OCI-LY1 (cell line): ENCODE data around the gene DNASE2.

Experiments used
- H2AFZ ChIP-seq: fragments of 200-600 bp; sonication (generic), shearing (Covaris generic); 2 replicates; pipeline ENCODE4 v1.6.0; 2014; ENCODE audit warnings: antibody characterized with exemption, mild to moderate bottlenecking, low read length
- H3F3A ChIP-seq: fragments of 200-600 bp; sonication (generic), shearing (Covaris generic); 2 replicates; pipeline ENCODE4 v1.6.0; 2014; ENCODE audit warnings: mild to moderate bottlenecking, antibody characterized with exemption, low read length, moderate library complexity; ENCODE audit not compliant: insufficient read depth
- H3K27ac ChIP-seq: fragments of 200-600 bp; sonication (generic); 2 replicates; pipeline ENCODE4 v1.5.1; 2014; ENCODE audit warnings: low read length, mixed run types, mild to moderate bottlenecking, low read depth; ENCODE audit not compliant: poor library complexity, severe bottlenecking
- H3K27me3 ChIP-seq: fragments of 200-600 bp; sonication (generic); 2 replicates; pipeline ENCODE4 v1.6.0; 2014; ENCODE audit warnings: antibody characterized with exemption, mild to moderate bottlenecking, low read length, moderate library complexity; ENCODE audit not compliant: insufficient read depth
- H3K36me3 ChIP-seq: fragments of 200-600 bp; sonication (generic); 2 replicates; pipeline ENCODE4 v1.6.1; 2014; ENCODE audit warnings: mild to moderate bottlenecking, antibody characterized with exemption, low read length, moderate library complexity, mixed read lengths; ENCODE audit not compliant: insufficient read depth
- H3K4me1 ChIP-seq: fragments of 200-600 bp; sonication (generic); 2 replicates; pipeline ENCODE4 v1.5.1; 2014; ENCODE audit warnings: mild to moderate bottlenecking, low read length, moderate library complexity; ENCODE audit not compliant: insufficient read depth, severe bottlenecking
- H3K4me2 ChIP-seq: fragments of 200-600 bp; sonication (generic), shearing (Covaris generic); 2 replicates; pipeline ENCODE4 v1.6.1; 2014; ENCODE audit warnings: low read length
- H3K4me3 ChIP-seq: fragments of 200-600 bp; sonication (generic); 2 replicates; pipeline ENCODE4 v1.5.1; 2014; ENCODE audit warnings: low read length, low read depth, mild to moderate bottlenecking, mixed read lengths; ENCODE audit not compliant: poor library complexity, severe bottlenecking
- H3K79me2 ChIP-seq: fragments of 200-600 bp; shearing (Covaris generic); 2 replicates; pipeline ENCODE4 v1.6.1; 2016; ENCODE audit warnings: mixed run types, low read length, mixed read lengths; ENCODE audit not compliant: insufficient read depth
- H3K9ac ChIP-seq: fragments of 200-600 bp; sonication (generic), shearing (Covaris generic); 2 replicates; pipeline ENCODE4 v1.6.1; 2014; ENCODE audit warnings: mild to moderate bottlenecking, low read length, mixed read lengths
- H3K9me2 ChIP-seq: fragments of 200-600 bp; sonication (generic), shearing (Covaris generic); 2 replicates; pipeline ENCODE4 v1.6.1; 2014; ENCODE audit warnings: low read depth, mild to moderate bottlenecking, low read length, mixed read lengths
- H3K9me3 ChIP-seq: fragments of 200-600 bp; shearing (Covaris generic); 2 replicates; pipeline ENCODE4 v1.6.1; 2014; ENCODE audit warnings: low read length, mixed read lengths
- H4K20me1 ChIP-seq: fragments of 200-600 bp; sonication (generic), shearing (Covaris generic); 2 replicates; pipeline ENCODE4 v1.6.0; 2016; ENCODE audit warnings: mild to moderate bottlenecking, low read length; ENCODE audit not compliant: insufficient read depth
- CTCF ChIP-seq: fragments of 200-600 bp; sonication (generic), shearing (Covaris generic); IDR thresholded peaks from 2 replicates; pipeline ENCODE4 v1.5.1; 2017; ENCODE audit warnings: mild to moderate bottlenecking, antibody characterized with exemption, low read length, moderate library complexity, mixed read lengths
- EZH2 ChIP-seq: fragments of 200-600 bp; sonication (generic), shearing (Covaris generic); IDR thresholded peaks from 2 replicates; pipeline ENCODE4 v1.8.0; 2017; ENCODE audit warnings: borderline replicate concordance, mixed run types, mild to moderate bottlenecking, antibody characterized with exemption, low read length, moderate library complexity, mixed read lengths

Gene DNASE2

GRCh38 chr19:12828494-12828893 is 52.8 kb downstream of the DNASE2 start:
- Histone ChIP-seq H3K4me2 (peak overlapping the region; percentile 33; the same call in 1 of the 2 replicates), H3K9ac (no peak overlapping the region), H2AFZ (no peak overlapping the region)

GRCh38 chr19:12825254-12826131 is 55.8 kb downstream of the DNASE2 start:
- Histone ChIP-seq H3K4me1 (no peaks in the 10 kb centered on the region), H3K9me2 (no peaks in the 10 kb centered on the region), H3K36me3 (no peaks in the 10 kb centered on the region), H3K9ac (no peak overlapping the region), H3K27ac (no peak overlapping the region), H3K4me2 (no peak overlapping the region), H3K27me3 (no peaks in the 10 kb centered on the region), H2AFZ (no peak overlapping the region), H3K9me3 (no peaks in the 10 kb centered on the region), H4K20me1 (no peaks in the 10 kb centered on the region), H3K79me2 (no peaks in the 10 kb centered on the region), H3F3A (no peaks in the 10 kb centered on the region), H3K4me3 (no peak overlapping the region)
- TF ChIP-seq EZH2 (no peak), CTCF (no peak)

More at GRCh38 chr19:12828494-12828893, 52.8 kb downstream of the DNASE2 start:
- Histone ChIP-seq H3K9me2 (no peaks in the 10 kb centered on the region), H3K27me3 (no peaks in the 10 kb centered on the region), H3K79me2 (no peaks in the 10 kb centered on the region), H3K36me3 (no peaks in the 10 kb centered on the region), H3K4me3 (no peak overlapping the region), H3K9me3 (no peaks in the 10 kb centered on the region), H3F3A (peaks cover 5% of the 10 kb centered on the region), H3K27ac (no peak overlapping the region), H4K20me1 (no peaks in the 10 kb centered on the region), H3K4me1 (peaks cover 9% of the 10 kb centered on the region)
- no peak for TF ChIP-seq CTCF
- no peak for TF ChIP-seq EZH2
